Naive thymus-derived CD4-positive, alpha-beta T cell (primary cell): ENCODE results near the gene TMEM53. TPM values are rescaled to one million over a fixed set of nuclear protein-coding genes. Genes with fewer than 3 reads are reported as not detected.

Experiments
- ATAC-seq: fragments of 150-1000 bp; cut with Tn5 transposase; 2 replicates; pipeline ENCODE4 v1.10.0; 2021; ENCODE audit warnings: mild to moderate bottlenecking, moderate library complexity
- CTCF ChIA-PET: fragments of 350-600 bp; sonication (Branson Sonifier 250); formaldehyde crosslinking; loops from one replicate; lab custom pipeline; 2021; ENCODE audit warnings: antibody characterized with exemption; lab: Charles Lee
- POLR2A ChIA-PET: fragments of 350-600 bp; sonication (Branson Sonifier 250); formaldehyde crosslinking; loops from one replicate; lab custom pipeline; 2021; ENCODE audit warnings: antibody characterized with exemption, inconsistent platforms; lab: Charles Lee
- DNase-seq, 9 donors: peaks; one replicate each; pipeline versions ENCODE4 v3.0.0 to v3.0.0-alpha.2; 2020 to 2022; ENCODE audit warnings: mixed read lengths in 1 of 9
- H3K27ac ChIP-seq: one replicate; pipeline ENCODE4 v1.7.0; 2013; ENCODE audit warnings: mild to moderate bottlenecking, low read depth, low read length, moderate library complexity
- H3K27me3 ChIP-seq, 2 donors: one replicate each; pipeline ENCODE4 v1.7.0; 2013; ENCODE audit warnings: low read length in 2 of 2, mild to moderate bottlenecking in 2 of 2, moderate library complexity in 2 of 2; ENCODE audit not compliant: control insufficient read depth in 2 of 2, insufficient read depth in 2 of 2
- H3K36me3 ChIP-seq, 3 experiments: 1 replicate in 2 of 3; 2 replicates in 1 of 3; pipeline ENCODE4 v1.7.0; 2013; ENCODE audit warnings: low read length in 3 of 3, mild to moderate bottlenecking in 3 of 3, moderate library complexity in 1 of 3; ENCODE audit not compliant: insufficient read depth in 3 of 3, control insufficient read depth in 2 of 3
- H3K4me1 ChIP-seq, 2 donors: one replicate each; pipeline ENCODE4 v1.7.0; 2013; ENCODE audit warnings: low read length in 2 of 2, mild to moderate bottlenecking in 2 of 2, moderate library complexity in 1 of 2; ENCODE audit not compliant: control insufficient read depth in 2 of 2, insufficient read depth in 2 of 2
- H3K4me3 ChIP-seq: 2 replicates; pipeline ENCODE4 v1.7.0; 2013; ENCODE audit warnings: mild to moderate bottlenecking, low read length
- H3K9me3 ChIP-seq, 3 experiments: 1 replicate in 2 of 3; 2 replicates in 1 of 3; pipeline ENCODE4 v1.7.0; 2013; ENCODE audit warnings: low read length in 3 of 3; ENCODE audit not compliant: control insufficient read depth in 2 of 3
- H3K27ac Mint-ChIP-seq, 9 donors: one replicate each; pipeline ENCODE4 v1.8.0; 2020 to 2022; ENCODE audit warnings: mixed read lengths in 9 of 9, mild to moderate bottlenecking in 8 of 9, moderate library complexity in 5 of 9, inconsistent platforms in 2 of 9
- H3K27me3 Mint-ChIP-seq, 5 donors: one replicate each; pipeline ENCODE4 v1.8.0; 2021 to 2022; ENCODE audit warnings: mixed read lengths in 5 of 5, mild to moderate bottlenecking in 1 of 5
- H3K36me3 Mint-ChIP-seq, 5 donors: one replicate each; pipeline ENCODE4 v1.8.0; 2020 to 2022; ENCODE audit warnings: mixed read lengths in 5 of 5, mild to moderate bottlenecking in 3 of 5, inconsistent platforms in 1 of 5
- H3K4me1 Mint-ChIP-seq, 7 donors: one replicate each; pipeline ENCODE4 v1.8.0; 2020 to 2022; ENCODE audit warnings: mixed read lengths in 7 of 7, mild to moderate bottlenecking in 3 of 7, inconsistent platforms in 1 of 7
- H3K4me3 Mint-ChIP-seq, 10 donors: one replicate each; pipeline ENCODE4 v1.8.0; 2020 to 2022; ENCODE audit warnings: mild to moderate bottlenecking in 10 of 10, mixed read lengths in 10 of 10, moderate library complexity in 6 of 10, inconsistent platforms in 2 of 10
- H3K9me3 Mint-ChIP-seq, 11 donors: one replicate each; pipeline ENCODE4 v1.8.0; 2020 to 2022; ENCODE audit warnings: mixed read lengths in 11 of 11, mild to moderate bottlenecking in 4 of 11, inconsistent platforms in 1 of 11, moderate library complexity in 1 of 11
- intact Hi-C, 2 donors: fragments of 100-400 bp; cut with micrococcal nuclease; formaldehyde crosslinking; loops; one replicate each; pipeline ENCODE4 v1.15.1; 2023
- polyA plus RNA-seq, 2 donors: library from polyadenylated mRNA; unstranded; fragments of 300-500 nt; fragmentation: Illumina TruSeq; gene quantifications; one replicate each; pipeline ENCODE4 v1.2.3, GENCODE V29; 2021
- total RNA-seq, 6 experiments: library from RNA in 5 of 6; stranded (reverse) in 5 of 6; gene quantifications; 1 replicate in 5 of 6; 2 replicates in 1 of 6; pipeline ENCODE4 v1.2.3 and lab custom pipeline; 2021 to 2026

Gene TMEM53
- total RNA-seq = 1 to 10 TPM; 1.6 to 3.5 (median 1.9) TPM
- polyA plus RNA-seq = 1 to 10 TPM; 2.9 to 3.5 TPM
- 0.94 reads per million for total RNA-seq (lab: John Stamatoyannopoulos, UW)

DNA sequence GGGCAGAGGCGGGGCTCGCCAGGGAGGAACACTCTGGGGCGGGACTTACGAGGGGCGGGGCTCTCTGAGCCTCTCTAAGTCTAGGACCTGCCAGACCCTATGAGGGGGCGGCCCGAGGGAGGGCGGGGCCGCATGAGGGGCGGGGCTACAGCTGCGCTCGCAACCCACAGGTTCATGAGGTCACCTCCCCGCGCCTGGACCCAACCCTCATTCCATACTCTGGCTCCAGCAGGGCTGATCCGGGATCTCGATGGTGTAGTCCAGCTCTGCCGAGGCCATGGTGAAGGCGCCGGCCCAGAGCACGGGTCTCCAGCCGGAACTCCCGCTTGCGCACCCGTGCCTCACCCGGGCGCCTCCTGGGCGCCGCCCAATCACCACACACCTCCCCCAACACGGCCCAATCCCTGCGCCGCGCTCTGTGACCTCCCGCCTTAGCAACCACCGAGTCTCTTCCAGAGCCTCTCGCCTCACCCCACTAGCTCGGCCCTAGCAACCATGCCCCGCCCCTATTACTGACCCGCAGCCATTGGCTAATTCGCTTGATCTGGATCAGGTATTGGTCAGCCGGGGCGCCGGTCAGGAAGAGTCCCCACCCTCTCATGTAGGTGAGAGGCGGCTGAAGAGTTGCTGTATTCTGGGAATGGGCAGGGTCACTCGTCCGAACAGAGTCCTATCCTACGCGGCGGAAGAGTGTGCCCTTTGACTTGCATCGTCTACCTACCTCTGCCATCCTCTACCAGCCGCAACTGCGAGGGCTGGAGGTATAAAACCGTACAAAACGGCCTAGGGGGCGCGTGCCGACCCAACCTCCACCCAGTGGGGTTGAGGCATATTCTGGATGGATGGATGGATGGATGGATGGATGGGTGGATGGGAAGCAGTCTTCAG is at the start of gene TMEM53, which contains the start of gene ARMH1:
TMEM53 (minus strand) TSS at position 369 of the 888 bp plus-strand sequence; CDS start at position 279, 90 bp downstream.
ARMH1 (plus strand) TSS at position 602 of the 888 bp plus-strand sequence. CDS start 14,984 bp downstream, outside the sequence.
- POLR2A ChIA-PET = interaction anchor here (0.6 to 3.1 kb wide), 17 partner anchors 9 to 665 kb away, joined by 3 to 24 read pairs (median 5); partner anchors contain the start of genes DMAP1, MUTYH and TOE1
- peak within 1 kb of the TSS; percentile 83 to 94 (median 91) for H3K4me3 Mint-ChIP-seq
- H3K36me3 Mint-ChIP-seq = no peaks in the 10 kb centered on the region
- H3K36me3 ChIP-seq = no peaks in the 10 kb centered on the region
- DNase-seq (peak; percentile 91 to 96 (median 95)), ATAC-seq (peak; percentile 94)
- no peaks in the 10 kb centered on the region for H3K27me3 Mint-ChIP-seq
- H3K27ac ChIP-seq = peak within 1 kb of the TSS; percentile 76
- H3K27me3 ChIP-seq = no peaks in the 10 kb centered on the region
- H3K27ac Mint-ChIP-seq = peak within 1 kb of the TSS; percentile 84 to 94 (median 91)
- H3K9me3 Mint-ChIP-seq = no peaks in the 10 kb centered on the region
- intact Hi-C loops = loop anchor here (1.0 to 2.0 kb wide), 17 partner anchors 22 to 1572 kb away; partner anchors contain the start of genes DMAP1 (in 1 of the 2), ERI3 (in 1 of the 2), HECTD3 (in 1 of the 2) and MUTYH (in 1 of the 2)
- CTCF ChIA-PET = interaction anchor here (0.6 to 2.0 kb wide), 5 partner anchors 22 to 1039 kb away, joined by 3 to 10 read pairs (median 4); partner anchors contain the start of gene RNU5D-1
- peaks cover 0 to 6% of the 10 kb centered on the region in 2 donors for H3K4me1 ChIP-seq
- H3K4me1 Mint-ChIP-seq = peaks cover 13 to 34% (median 23%) of the 10 kb centered on the region in 7 donors
- H3K9me3 ChIP-seq = no peaks in the 10 kb centered on the region
- H3K4me3 ChIP-seq = peak within 1 kb of the TSS; percentile 81

GRCh38 chr1:44723496-44724295 is 49.4 kb upstream of the TMEM53 start:
- Histone ChIP-seq H3K4me3 (peak overlapping the region; percentile 60), H3K36me3 (no peaks in the 10 kb centered on the region), H3K9me3 (no peaks in the 10 kb centered on the region), H3K4me1 (peaks cover 23 to 59% of the 10 kb centered on the region in 2 donors), H3K27me3 (no peaks in the 10 kb centered on the region), H3K27ac (peak overlapping the region; percentile 72)
- peaks cover 47 to 79% (median 65%) of the 10 kb centered on the region in 7 donors for H3K4me1 Mint-ChIP-seq
- peak overlapping the region; percentile 73 to 99 (median 94) for H3K27ac Mint-ChIP-seq
- ChIA-PET POLR2A (interaction anchor here (0.6 to 14.5 kb wide), 14 partner anchors 6 to 798 kb away, joined by 3 to 239 read pairs (median 4); partner anchors contain the start of genes BEST4, BTBD19, DYNLT4 and HECTD3), CTCF (interaction anchor here (0.5 kb wide), 1 partner anchor 96 kb away, joined by 3 read pairs; no protein-coding TSS in a partner anchor)
- no peaks in the 10 kb centered on the region for H3K27me3 Mint-ChIP-seq
- ATAC-seq (no peak), DNase-seq (peak in 6 of 9 donors; percentile 20 to 46 (median 30))
- peaks cover 0 to 6% (median 0%) of the 10 kb centered on the region in 5 donors for H3K36me3 Mint-ChIP-seq
- H3K4me3 Mint-ChIP-seq = peak overlapping the region; percentile 72 to 93 (median 83)
- peaks cover 0 to 4% (median 0%) of the 10 kb centered on the region in 11 donors for H3K9me3 Mint-ChIP-seq
- intact Hi-C loops = loop anchor here in 1 of 2 donors (1.0 to 5.0 kb wide), 3 partner anchors 16 to 264 kb away; partner anchors contain the start of genes ARMH1, EIF2B3, KIF2C and TMEM53

GRCh38 chr1:44723064-44723463 is 48.8 kb upstream of the TMEM53 start:
- Histone ChIP-seq H3K27me3 (no peaks in the 10 kb centered on the region), H3K36me3 (no peaks in the 10 kb centered on the region), H3K4me1 (peaks cover 23 to 64% of the 10 kb centered on the region in 2 donors), H3K4me3 (peak overlapping the region; percentile 60), H3K27ac (peak overlapping the region; percentile 72), H3K9me3 (no peaks in the 10 kb centered on the region)
- ATAC-seq (no peak), DNase-seq (peak in 5 of 9 donors; percentile 17 to 41 (median 29))
- Mint-ChIP-seq H3K27ac (peak overlapping the region; percentile 73 to 99 (median 94)), H3K36me3 (peaks cover 0 to 6% (median 0%) of the 10 kb centered on the region in 5 donors), H3K4me1 (peaks cover 51 to 82% (median 68%) of the 10 kb centered on the region in 7 donors), H3K27me3 (no peaks in the 10 kb centered on the region), H3K9me3 (peaks cover 0 to 4% (median 0%) of the 10 kb centered on the region in 11 donors), H3K4me3 (peak overlapping the region; percentile 72 to 93 (median 83))
- ChIA-PET POLR2A (interaction anchor here (0.6 to 14.5 kb wide), 10 partner anchors 7 to 799 kb away, joined by 3 to 239 read pairs (median 10); partner anchors contain the start of genes ARMH1, BTBD19, DYNLT4 and PLK3), CTCF (no interaction called here)
- intact Hi-C loops = loop anchor here in 1 of 2 donors (1.0 to 5.0 kb wide), 3 partner anchors 16 to 264 kb away; partner anchors contain the start of genes ARMH1, EIF2B3, KIF2C and TMEM53

- Mint-ChIP-seq H3K4me3 (peak overlapping the region; percentile 53 to 87 (median 80)), H3K27me3 (no peaks in the 10 kb centered on the region), H3K36me3 (peaks cover 0 to 6% (median 0%) of the 10 kb centered on the region in 5 donors), H3K4me1 (peaks cover 52 to 85% (median 74%) of the 10 kb centered on the region in 7 donors), H3K9me3 (peaks cover 0 to 4% (median 0%) of the 10 kb centered on the region in 11 donors), H3K27ac (peak overlapping the region; percentile 74 to 98 (median 95))
- ATAC-seq (peak; percentile 92), DNase-seq (peak in 8 of 9 donors; percentile 62 to 84 (median 72))
- intact Hi-C loops = loop anchor here (1.0 to 5.0 kb wide), 4 partner anchors 10 to 619 kb away; partner anchors contain the start of genes RNU5D-1 (in 2 of the 2), ARMH1 (in 1 of the 2), EIF2B3 (in 1 of the 2) and MUTYH (in 1 of the 2)
- ChIA-PET POLR2A (interaction anchor here (0.5 to 14.5 kb wide), 45 partner anchors 8 to 863 kb away, joined by 3 to 239 read pairs (median 5); partner anchors contain the start of genes ARMH1, BTBD19, CCDC163 and DYNLT4), CTCF (interaction anchor here (0.6 to 8.9 kb wide), 4 partner anchors 8 to 54 kb away, joined by 3 to 55 read pairs (median 4); partner anchors contain the start of gene RNU5D-1)
- Histone ChIP-seq H3K27ac (peak overlapping the region; percentile 64), H3K9me3 (no peaks in the 10 kb centered on the region), H3K4me1 (peaks cover 26 to 73% of the 10 kb centered on the region in 2 donors), H3K27me3 (no peaks in the 10 kb centered on the region), H3K4me3 (peak overlapping the region; percentile 15), H3K36me3 (no peaks in the 10 kb centered on the region)
Observed at GRCh38 chr1:44721485-44722361, 47.4 kb upstream of the TMEM53 start.
